Upper lobe of right lung (tissue), 1 donor: ENCODE measurements around the gene SF3B3. TPM values are rescaled to one million over a fixed set of nuclear protein-coding genes. Genes with fewer than 3 reads are reported as not detected.
A peak's percentile ranks its signal among the peaks of the same experiment; 100 is the strongest.

Experiments used
- ATAC-seq: fragments of 200-7000 bp; cut with Tn5 transposase; one replicate; pipeline ENCODE4 v1.9.1; 2020; ENCODE audit warnings: mild to moderate bottlenecking, moderate library complexity
- DNase-seq: peaks from one replicate; pipeline ENCODE4 v3.0.0-alpha.2; 2020
- H3K27ac ChIP-seq: fragments of 200-600 bp; one replicate; pipeline ENCODE4 v1.8.0; 2022
- H3K27me3 ChIP-seq: fragments of 200-600 bp; one replicate; pipeline ENCODE4 v1.8.0; 2022; ENCODE audit warnings: mild to moderate bottlenecking
- H3K36me3 ChIP-seq: fragments of 200-600 bp; one replicate; pipeline ENCODE4 v1.8.0; 2022
- H3K4me1 ChIP-seq: fragments of 200-600 bp; one replicate; pipeline ENCODE4 v1.8.0; 2022
- H3K4me3 ChIP-seq: fragments of 200-600 bp; one replicate; pipeline ENCODE4 v1.8.0; 2022; ENCODE audit warnings: mild to moderate bottlenecking
- H3K9me3 ChIP-seq: fragments of 200-600 bp; one replicate; pipeline ENCODE4 v1.8.0; 2022
- intact Hi-C: fragments of 100-400 bp; cut with DNase I; formaldehyde crosslinking; loops from one replicate; pipeline ENCODE4 v1.11.0; 2022
- total RNA-seq: library from RNA; stranded (reverse); fragmentation: NEBNext Ultra II Directional; extraction: Animal tissue kit (Norgen Biotek cat#: 25700); gene quantifications from one replicate; pipeline ENCODE4 v1.2.1, GENCODE V29; 2021
- TF ChIP-seq, protein P1 (sequence below): fragments of 200-600 bp; IDR thresholded peaks from one replicate; pipeline ENCODE4 v1.8.0; 2022; ENCODE audit warnings: antibody characterized with exemption
- donor health status: DM: no; HTN: yes; CAD: no; lungs with severe emphysema.

The SF3B3 gene
- total RNA-seq, 1 donor from 2014 or later, result 174 TPM

- Histone ChIP-seq H3K4me3 (no peak overlapping the region), H3K27me3 (no peaks in the 10 kb centered on the region), H3K36me3 (no peaks in the 10 kb centered on the region), H3K9me3 (no peaks in the 10 kb centered on the region), H3K4me1 (peaks cover 18% of the 10 kb centered on the region), H3K27ac (no peak overlapping the region)
- DNase-seq, result peak; percentile 76
- ATAC-seq, result peak; percentile 88
- TF ChIP-seq, protein P1, sequence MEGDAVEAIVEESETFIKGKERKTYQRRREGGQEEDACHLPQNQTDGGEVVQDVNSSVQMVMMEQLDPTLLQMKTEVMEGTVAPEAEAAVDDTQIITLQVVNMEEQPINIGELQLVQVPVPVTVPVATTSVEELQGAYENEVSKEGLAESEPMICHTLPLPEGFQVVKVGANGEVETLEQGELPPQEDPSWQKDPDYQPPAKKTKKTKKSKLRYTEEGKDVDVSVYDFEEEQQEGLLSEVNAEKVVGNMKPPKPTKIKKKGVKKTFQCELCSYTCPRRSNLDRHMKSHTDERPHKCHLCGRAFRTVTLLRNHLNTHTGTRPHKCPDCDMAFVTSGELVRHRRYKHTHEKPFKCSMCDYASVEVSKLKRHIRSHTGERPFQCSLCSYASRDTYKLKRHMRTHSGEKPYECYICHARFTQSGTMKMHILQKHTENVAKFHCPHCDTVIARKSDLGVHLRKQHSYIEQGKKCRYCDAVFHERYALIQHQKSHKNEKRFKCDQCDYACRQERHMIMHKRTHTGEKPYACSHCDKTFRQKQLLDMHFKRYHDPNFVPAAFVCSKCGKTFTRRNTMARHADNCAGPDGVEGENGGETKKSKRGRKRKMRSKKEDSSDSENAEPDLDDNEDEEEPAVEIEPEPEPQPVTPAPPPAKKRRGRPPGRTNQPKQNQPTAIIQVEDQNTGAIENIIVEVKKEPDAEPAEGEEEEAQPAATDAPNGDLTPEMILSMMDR, result no peak
- intact Hi-C loops, result no loop called here
Measured at GRCh38 chr16:70594569-70594968, 71.0 kb downstream of the SF3B3 start.

DNA sequence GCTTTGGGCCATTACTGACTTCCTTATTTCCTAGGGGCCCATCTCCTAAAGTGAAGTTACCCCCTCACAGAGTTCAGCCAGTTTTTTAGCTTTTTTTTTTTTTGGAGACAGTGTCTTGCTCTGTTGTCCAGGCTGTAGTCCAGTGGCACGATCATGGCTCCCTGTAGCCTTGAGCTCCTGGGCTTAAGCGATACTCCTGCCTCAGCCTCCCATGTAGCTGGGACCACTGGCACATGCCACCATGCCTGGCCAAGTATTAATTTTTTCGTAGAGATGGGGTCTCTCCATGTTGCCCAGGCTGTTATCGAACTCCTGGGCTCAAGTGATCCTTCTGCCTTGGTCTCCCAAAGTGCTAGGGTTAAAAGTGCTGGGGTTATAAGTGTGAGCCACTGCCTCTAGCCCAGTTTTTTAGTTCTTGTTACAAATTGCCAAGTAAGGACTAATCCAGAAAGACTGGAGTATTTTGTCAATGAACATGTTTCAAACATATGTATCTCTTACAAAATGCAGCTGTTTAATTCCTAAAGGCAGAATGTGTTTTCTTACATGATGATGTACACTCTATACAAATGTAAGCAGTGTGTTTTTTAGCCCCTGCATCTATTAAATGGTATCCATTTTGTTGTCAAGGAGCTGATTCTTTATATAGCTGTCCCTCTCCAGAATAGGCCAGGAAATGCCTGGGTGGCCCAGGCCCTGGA lies 73.7 kb downstream of the SF3B3 start:
- no peaks in the 10 kb centered on the region for H3K36me3 ChIP-seq
- ATAC-seq (no peak), DNase-seq (no peak)
- no peak overlapping the region for H3K4me3 ChIP-seq
- no peaks in the 10 kb centered on the region for H3K9me3 ChIP-seq
- TF ChIP-seq, protein P1, result no peak
- no peaks in the 10 kb centered on the region for H3K27me3 ChIP-seq
- no peak overlapping the region for H3K27ac ChIP-seq
- H3K4me1 ChIP-seq, result peaks cover 10% of the 10 kb centered on the region
- intact Hi-C loops, result no loop called here

GRCh38 chr16:70598937-70599503 lies 75.4 kb downstream of the SF3B3 start:
- TF ChIP-seq, protein P1, result no peak
- no peak for DNase-seq

DNA sequence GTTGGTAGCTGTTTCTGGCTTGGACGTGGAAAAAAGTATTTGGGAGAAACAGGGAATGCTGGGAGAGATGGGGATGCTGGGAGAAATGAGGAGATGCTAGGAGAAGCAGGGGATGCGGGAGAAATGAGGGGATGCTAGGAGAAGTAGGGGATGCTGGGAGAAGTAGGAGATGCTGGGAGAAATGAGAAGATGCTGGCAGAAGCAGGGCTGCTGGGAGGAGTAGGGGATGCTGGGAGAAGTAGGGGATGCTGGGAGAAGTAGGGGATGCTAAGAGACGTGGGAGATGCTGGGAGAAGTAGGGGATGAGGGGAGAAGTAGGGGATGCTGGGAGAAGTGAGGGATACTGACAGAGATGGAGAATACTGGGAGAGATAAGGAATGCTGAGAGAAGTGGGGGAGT lies 77.1 kb downstream of the SF3B3 start:
- Histone ChIP-seq H3K4me1 (no peaks in the 10 kb centered on the region), H3K27me3 (no peaks in the 10 kb centered on the region), H3K9me3 (no peaks in the 10 kb centered on the region), H3K36me3 (no peaks in the 10 kb centered on the region), H3K4me3 (no peak overlapping the region), H3K27ac (no peak overlapping the region)
- intact Hi-C loops, result no loop called here
- ATAC-seq, result no peak
- no peak for DNase-seq
- TF ChIP-seq, protein P1, result no peak

More at GRCh38 chr16:70598937-70599503, 75.4 kb downstream of the SF3B3 start:
- Histone ChIP-seq H3K27me3 (no peaks in the 10 kb centered on the region), H3K9me3 (no peaks in the 10 kb centered on the region), H3K36me3 (no peaks in the 10 kb centered on the region), H3K27ac (no peak overlapping the region), H3K4me1 (peaks cover 6% of the 10 kb centered on the region), H3K4me3 (no peak overlapping the region)
- ATAC-seq, result no peak
- intact Hi-C loops, result no loop called here

GRCh38 chr16:70601576-70602575 lies 78.3 kb downstream of the SF3B3 start:
- H3K36me3 ChIP-seq, result no peaks in the 10 kb centered on the region

More at GRCh38 chr16:70601576-70602575, 78.3 kb downstream of the SF3B3 start:
- TF ChIP-seq, protein P1, result no peak
- H3K27me3 ChIP-seq, result no peaks in the 10 kb centered on the region
- intact Hi-C loops, result no loop called here
- H3K9me3 ChIP-seq, result no peaks in the 10 kb centered on the region
- no peaks in the 10 kb centered on the region for H3K4me1 ChIP-seq
- ATAC-seq, result no peak
- no peak for DNase-seq
- no peak overlapping the region for H3K27ac ChIP-seq
- H3K4me3 ChIP-seq, result no peak overlapping the region
